ENCODE results near the gene SERPINB8. TPM values are rescaled to one million over a fixed set of nuclear protein-coding genes. Genes with fewer than 3 reads are reported as not detected.

SERPINB8 gene
- total and polyA plus RNA-seq, 4 experiments from 2014 or later = 13.8 to 16.3 (median 15.3) TPM

DNA sequence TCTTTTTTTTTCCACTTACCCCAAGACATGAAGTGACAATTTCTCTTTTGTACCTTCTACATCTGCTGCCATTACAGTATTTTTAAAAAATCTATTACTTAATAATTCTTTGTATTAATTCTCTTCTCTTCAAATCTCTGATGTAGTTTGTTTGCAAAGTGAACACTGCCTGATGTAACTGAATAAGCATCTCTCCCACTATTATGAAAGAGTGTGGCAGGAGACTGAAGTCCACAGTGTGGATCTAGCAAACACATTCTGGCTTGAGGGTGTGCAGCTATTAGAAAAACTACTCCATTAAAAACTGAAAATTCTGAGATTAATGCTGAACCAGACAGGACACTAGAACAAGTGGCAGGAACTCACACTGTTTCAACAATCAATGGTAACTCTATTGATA, 5.0 kb upstream of the SERPINB8 start:
- Histone ChIP-seq H3K27ac (ENCODE audit: low read depth, low read length) (no peak overlapping the region), H3K36me3 (ENCODE audit: insufficient read depth, low read length) (no peaks in the 10 kb centered on the region), H3K4me1 (ENCODE audit: insufficient read depth, low read length) (peaks cover 9% of the 10 kb centered on the region), H3K9me3 (ENCODE audit: control insufficient read depth in 1 of 2, low read length in 2 of 2) (no peaks in the 10 kb centered on the region), H3K4me3 (ENCODE audit: low read length in 2 of 2) (no peak overlapping the region), H3K27me3 (ENCODE audit: insufficient read depth, low read length) (no peaks in the 10 kb centered on the region)
- H3K27ac Mint-ChIP-seq = no peak overlapping the region
- no peak for DNase-seq
- ChIA-PET CTCF (ENCODE audit: partially characterized antibody) (interaction anchor here (2.1 to 9.0 kb wide), 4 partner anchors 11 to 31 kb away, joined by 8 to 118 read pairs (median 38); no protein-coding TSS in a partner anchor), POLR2A (ENCODE audit: partially characterized antibody) (no interaction called here)
- H3K4me1 Mint-ChIP-seq = peaks cover 8 to 14% (median 9%) of the 10 kb centered on the region in 4 donors
- H3K36me3 Mint-ChIP-seq = peaks cover 0 to under 1% of the 10 kb centered on the region in 2 donors
- no peak overlapping the region for H3K4me3 Mint-ChIP-seq
- H3K27me3 Mint-ChIP-seq = peaks cover 0 to 6% of the 10 kb centered on the region in 2 donors
- intact Hi-C loops (cut with micrococcal nuclease) = no loop called here
- no peaks in the 10 kb centered on the region for H3K9me3 Mint-ChIP-seq

DNA sequence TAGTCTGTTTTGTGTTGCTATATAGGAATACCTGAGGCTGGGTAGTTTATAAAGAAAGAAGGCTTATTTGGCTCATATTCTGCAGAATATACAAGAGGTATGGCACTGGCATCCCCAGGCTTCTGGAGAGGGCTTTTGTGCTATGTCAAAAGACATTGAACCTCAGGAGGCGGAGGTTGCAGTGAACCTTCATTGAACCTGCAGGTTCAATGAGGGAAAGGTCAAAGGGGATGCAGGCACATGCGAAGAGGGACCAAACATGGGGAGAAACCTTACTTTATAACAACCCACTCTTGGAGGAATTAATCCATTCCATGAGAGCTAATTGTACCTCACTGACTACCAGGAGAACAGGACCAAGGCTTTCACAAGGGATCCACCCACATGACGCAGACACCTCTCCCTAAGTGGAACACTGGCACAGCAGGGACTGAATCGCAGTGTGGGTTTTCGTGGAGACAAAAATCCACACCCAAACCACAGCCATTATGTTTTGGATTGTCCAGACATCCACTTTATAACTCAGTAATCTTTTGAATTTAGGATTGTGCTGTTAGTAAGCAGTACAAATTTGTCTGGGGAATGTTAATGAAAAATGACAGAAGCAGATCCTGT, 4.1 kb upstream of the SERPINB8 start:
- peaks cover 0 to 4% of the 10 kb centered on the region in 2 donors for H3K36me3 Mint-ChIP-seq
- Histone ChIP-seq H3K4me1 (ENCODE audit: insufficient read depth, low read length) (peaks cover 11% of the 10 kb centered on the region), H3K9me3 (ENCODE audit: control insufficient read depth in 1 of 2, low read length in 2 of 2) (no peaks in the 10 kb centered on the region), H3K4me3 (ENCODE audit: low read length in 2 of 2) (no peak overlapping the region), H3K27me3 (ENCODE audit: insufficient read depth, low read length) (no peaks in the 10 kb centered on the region), H3K27ac (ENCODE audit: low read depth, low read length) (no peak overlapping the region), H3K36me3 (ENCODE audit: insufficient read depth, low read length) (no peaks in the 10 kb centered on the region)
- ChIA-PET CTCF (ENCODE audit: partially characterized antibody) (interaction anchor here (8.6 to 9.0 kb wide), 2 partner anchors 10 to 30 kb away, joined by 56 to 118 read pairs; no protein-coding TSS in a partner anchor), POLR2A (ENCODE audit: partially characterized antibody) (no interaction called here)
- H3K4me3 Mint-ChIP-seq = no peak overlapping the region
- peak overlapping the region in 2 of 7 donors; percentile 43 to 73 for H3K27ac Mint-ChIP-seq
- H3K27me3 Mint-ChIP-seq = peaks cover 0 to 5% of the 10 kb centered on the region in 2 donors
- intact Hi-C loops (cut with micrococcal nuclease) = no loop called here
- no peak for DNase-seq
- H3K4me1 Mint-ChIP-seq = peaks cover 11 to 17% (median 14%) of the 10 kb centered on the region in 4 donors
- H3K9me3 Mint-ChIP-seq = no peaks in the 10 kb centered on the region

DNA sequence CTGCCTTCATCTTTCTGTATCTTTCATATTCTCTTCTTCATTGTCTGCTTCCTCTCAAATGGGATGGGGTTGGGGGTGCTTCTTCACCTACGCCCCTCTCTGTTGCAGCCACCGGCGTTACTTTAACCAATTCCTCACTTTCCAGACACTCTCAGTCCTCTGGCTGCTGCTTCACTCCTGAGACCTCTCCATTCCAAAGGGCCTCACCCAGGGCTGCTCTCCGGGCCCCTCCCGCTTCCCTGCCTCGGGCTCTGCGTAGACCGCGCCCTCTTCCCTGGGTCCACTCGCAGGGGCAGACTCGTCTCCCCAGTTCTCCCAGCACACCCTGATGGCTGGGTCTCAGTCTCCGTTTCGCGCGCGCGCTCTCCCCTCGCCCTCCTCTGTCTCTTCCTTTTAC, 926 bp downstream of the SERPINB8 start:
- peak overlapping the region; percentile 90 for H3K27ac ChIP-seq (ENCODE audit: low read depth, low read length)
- Mint-ChIP-seq H3K9me3 (no peaks in the 10 kb centered on the region), H3K36me3 (peaks cover 0 to 4% of the 10 kb centered on the region in 2 donors), H3K4me1 (peaks cover 24 to 38% (median 25%) of the 10 kb centered on the region in 4 donors), H3K27me3 (no peaks in the 10 kb centered on the region), H3K27ac (peak overlapping the region; percentile 57 to 98 (median 90)), H3K4me3 (peak overlapping the region; percentile 87 to 99 (median 96))
- H3K4me1 ChIP-seq (ENCODE audit: insufficient read depth, low read length) = peaks cover 16% of the 10 kb centered on the region
- CTCF ChIA-PET (ENCODE audit: partially characterized antibody) = interaction anchor here (0.8 to 1.6 kb wide), 2 partner anchors 35 to 453 kb away, joined by 3 to 4 read pairs; no protein-coding TSS in a partner anchor
- peak overlapping the region; percentile 64 to 86 for H3K4me3 ChIP-seq (ENCODE audit: low read length in 2 of 2)
- H3K36me3 ChIP-seq (ENCODE audit: insufficient read depth, low read length) = no peaks in the 10 kb centered on the region
- H3K9me3 ChIP-seq (ENCODE audit: control insufficient read depth in 1 of 2, low read length in 2 of 2) = no peaks in the 10 kb centered on the region
- H3K27me3 ChIP-seq (ENCODE audit: insufficient read depth, low read length) = no peaks in the 10 kb centered on the region
- intact Hi-C loops (cut with micrococcal nuclease) = loop anchor here (1.0 to 5.0 kb wide), 4 partner anchors 8 to 1784 kb away; partner anchors contain the start of genes PHLPP1, PIGN, RELCH and VPS4B
- POLR2A ChIA-PET (ENCODE audit: partially characterized antibody) = interaction anchor here (0.7 to 0.9 kb wide), 5 partner anchors 14 to 1448 kb away, joined by 3 to 5 read pairs (median 4); partner anchors contain the start of genes VPS4B and ZCCHC2
- no peak for DNase-seq

DNA sequence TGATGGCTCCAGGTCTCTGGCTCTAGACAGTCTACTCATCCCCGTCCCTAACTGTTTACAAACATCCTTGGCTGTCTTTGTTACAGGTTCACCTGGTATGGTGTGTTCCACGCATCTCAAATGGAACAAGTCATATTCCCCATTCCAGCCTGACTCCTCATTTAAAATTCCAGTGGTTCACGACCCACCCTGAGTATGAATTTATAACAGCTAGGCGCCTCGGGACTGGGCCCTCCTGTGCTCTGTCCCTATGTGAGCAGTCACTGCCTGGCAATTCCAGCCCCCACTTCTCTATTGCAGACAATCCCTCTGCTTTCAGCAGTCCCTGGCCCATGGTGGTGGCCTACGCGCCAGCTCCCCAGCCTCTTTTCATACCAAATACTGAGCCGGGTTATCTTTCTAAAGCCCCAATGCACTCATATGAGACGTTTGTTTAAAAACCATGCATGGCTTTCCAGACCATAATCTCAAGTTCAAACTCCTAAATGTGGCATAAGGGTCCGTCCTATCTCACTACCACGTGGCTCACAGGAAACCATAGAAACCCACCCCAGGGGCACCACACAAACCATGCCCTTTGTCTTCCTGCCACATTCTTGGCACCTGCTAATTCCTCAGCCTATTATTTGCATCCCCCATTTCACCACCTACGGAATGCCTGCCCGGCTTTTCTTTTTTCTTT, 1.6 kb downstream of the SERPINB8 start:
- H3K9me3 Mint-ChIP-seq = no peaks in the 10 kb centered on the region
- Histone ChIP-seq H3K36me3 (ENCODE audit: insufficient read depth, low read length) (no peaks in the 10 kb centered on the region), H3K4me1 (ENCODE audit: insufficient read depth, low read length) (peaks cover 16% of the 10 kb centered on the region), H3K9me3 (ENCODE audit: control insufficient read depth in 1 of 2, low read length in 2 of 2) (no peaks in the 10 kb centered on the region), H3K27me3 (ENCODE audit: insufficient read depth, low read length) (no peaks in the 10 kb centered on the region), H3K27ac (ENCODE audit: low read depth, low read length) (no peak overlapping the region), H3K4me3 (ENCODE audit: low read length in 2 of 2) (no peak overlapping the region)
- peak overlapping the region; percentile 87 to 99 (median 96) for H3K4me3 Mint-ChIP-seq
- peaks cover 0 to 4% of the 10 kb centered on the region in 2 donors for H3K36me3 Mint-ChIP-seq
- CTCF ChIA-PET (ENCODE audit: partially characterized antibody) = interaction anchor here (1.6 kb wide), 1 partner anchor 35 kb away, joined by 4 read pairs; no protein-coding TSS in a partner anchor
- no peak for DNase-seq
- peak overlapping the region; percentile 57 to 92 (median 87) for H3K27ac Mint-ChIP-seq
- H3K27me3 Mint-ChIP-seq = no peaks in the 10 kb centered on the region
- POLR2A ChIA-PET (ENCODE audit: partially characterized antibody) = no interaction called here
- intact Hi-C loops (cut with micrococcal nuclease) = loop anchor here (5.0 kb wide), 1 partner anchor 549 kb away; the partner anchor contains the start of gene VPS4B
- H3K4me1 Mint-ChIP-seq = peaks cover 24 to 38% (median 25%) of the 10 kb centered on the region in 4 donors

DNA sequence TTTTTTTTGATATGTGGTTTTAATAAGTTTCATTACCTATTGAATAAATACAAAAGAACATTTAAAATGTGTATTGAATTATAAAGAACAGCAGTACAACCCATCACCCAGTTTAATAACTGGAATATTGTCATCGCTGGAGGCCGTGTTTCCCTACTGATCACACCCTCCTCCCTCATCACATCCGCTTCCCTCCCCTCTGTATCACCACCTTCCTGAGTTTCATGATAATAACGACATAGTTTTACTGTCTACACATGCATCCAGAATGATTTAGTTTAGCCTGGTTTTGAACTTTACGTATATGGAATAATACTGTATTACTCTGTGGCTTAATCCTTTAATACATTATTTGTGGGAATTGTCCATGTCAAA, 2.1 kb downstream of the SERPINB8 start:
- Histone ChIP-seq H3K27me3 (ENCODE audit: insufficient read depth, low read length) (no peaks in the 10 kb centered on the region), H3K36me3 (ENCODE audit: insufficient read depth, low read length) (no peaks in the 10 kb centered on the region), H3K27ac (ENCODE audit: low read depth, low read length) (no peak overlapping the region), H3K4me1 (ENCODE audit: insufficient read depth, low read length) (peaks cover 16% of the 10 kb centered on the region), H3K4me3 (ENCODE audit: low read length in 2 of 2) (no peak overlapping the region), H3K9me3 (ENCODE audit: control insufficient read depth in 1 of 2, low read length in 2 of 2) (no peaks in the 10 kb centered on the region)
- Mint-ChIP-seq H3K4me3 (peak overlapping the region; percentile 21 to 99 (median 93)), H3K4me1 (peaks cover 24 to 38% (median 25%) of the 10 kb centered on the region in 4 donors), H3K36me3 (peaks cover 0 to 4% of the 10 kb centered on the region in 2 donors), H3K27ac (peak overlapping the region in 5 of 7 donors; percentile 2 to 90 (median 38)), H3K27me3 (no peaks in the 10 kb centered on the region), H3K9me3 (no peaks in the 10 kb centered on the region)
- POLR2A ChIA-PET (ENCODE audit: partially characterized antibody) = no interaction called here
- no peak for DNase-seq
- intact Hi-C loops (cut with micrococcal nuclease) = loop anchor here (5.0 kb wide), 1 partner anchor 550 kb away; the partner anchor contains the start of gene VPS4B
- CTCF ChIA-PET (ENCODE audit: partially characterized antibody) = no interaction called here

DNA sequence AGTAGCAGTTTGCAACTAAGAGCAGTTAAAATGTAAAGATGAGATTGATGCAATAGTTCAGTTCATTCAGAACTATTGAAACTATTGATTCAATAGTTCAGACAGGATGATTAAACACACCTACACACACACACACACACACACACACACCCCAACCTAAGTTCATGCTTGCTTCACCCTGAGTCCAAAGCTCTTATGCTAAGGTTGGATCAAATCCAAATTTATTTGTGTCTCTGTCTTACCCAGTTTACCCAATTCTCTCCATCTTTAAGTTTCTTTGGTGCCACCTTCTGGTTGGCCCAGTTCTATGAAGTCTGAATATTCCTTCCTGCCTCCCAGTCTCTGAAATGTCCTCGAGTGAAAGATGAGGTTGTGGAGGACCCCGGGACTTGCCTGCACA, 5.1 kb downstream of the SERPINB8 start:
- intact Hi-C loops (cut with micrococcal nuclease) = loop anchor here (1.0 to 5.0 kb wide), 2 partner anchors 12 to 553 kb away; partner anchors contain the start of gene VPS4B
- H3K4me3 Mint-ChIP-seq = peak overlapping the region in 1 of 8 donors; percentile 33
- Histone ChIP-seq H3K9me3 (ENCODE audit: control insufficient read depth in 1 of 2, low read length in 2 of 2) (no peaks in the 10 kb centered on the region), H3K36me3 (ENCODE audit: insufficient read depth, low read length) (no peaks in the 10 kb centered on the region), H3K4me1 (ENCODE audit: insufficient read depth, low read length) (peaks cover 12% of the 10 kb centered on the region), H3K27me3 (ENCODE audit: insufficient read depth, low read length) (no peaks in the 10 kb centered on the region), H3K4me3 (ENCODE audit: low read length in 2 of 2) (no peak overlapping the region), H3K27ac (ENCODE audit: low read depth, low read length) (no peak overlapping the region)
- H3K27me3 Mint-ChIP-seq = no peaks in the 10 kb centered on the region
- peak overlapping the region in 3 of 7 donors; percentile 16 to 65 (median 39) for H3K27ac Mint-ChIP-seq
- POLR2A ChIA-PET (ENCODE audit: partially characterized antibody) = interaction anchor here (1.0 to 1.2 kb wide), 2 partner anchors 8 to 38 kb away, joined by 3 read pairs; no protein-coding TSS in a partner anchor
- no peaks in the 10 kb centered on the region for H3K9me3 Mint-ChIP-seq
- peaks cover 20 to 35% (median 23%) of the 10 kb centered on the region in 4 donors for H3K4me1 Mint-ChIP-seq
- peak in 1 of 5 donors; percentile 19 for DNase-seq
- peaks cover 0 to 8% of the 10 kb centered on the region in 2 donors for H3K36me3 Mint-ChIP-seq
- CTCF ChIA-PET (ENCODE audit: partially characterized antibody) = interaction anchor here (1.0 to 6.4 kb wide), 8 partner anchors 8 to 457 kb away, joined by 4 to 118 read pairs (median 6); no protein-coding TSS in a partner anchor

All from CD4-positive, alpha-beta memory T cell (primary cell).